ENCODE data around the gene ZBTB4.

GRCh38 chr17:7468804-7469389 lies 10.5 kb downstream of the ZBTB4 start:
- TF ChIP-seq CTCF (IDR thresholded peaks at IDR 0.05; ENCODE audit: low read length) = no peak
- TF ChIP-seq EZH2 (IDR thresholded peaks at IDR 0.05; ENCODE audit: borderline replicate concordance, low read length) = no peak
